SJCRH30 (cell line): ENCODE data around the gene TIRAP. TPM values are rescaled to one million over a fixed set of nuclear protein-coding genes. Genes with fewer than 3 reads are reported as not detected.
A peak's percentile ranks its signal among the peaks of the same experiment; 100 is the strongest.

Experiments used
- DNase-seq, 2 experiments: peaks; one replicate each; pipeline ENCODE4 v3.0.0-alpha.2; 2015 to 2020
- H3K27ac ChIP-seq: fragments of 250-450 bp; sonication (Bioruptor Pico); 2 replicates; pipeline ENCODE4 v1.5.1; 2020; ENCODE audit warnings: mild to moderate bottlenecking, moderate library complexity
- H3K27me3 ChIP-seq: fragments of 250-450 bp; sonication (Bioruptor Pico); 2 replicates; pipeline ENCODE4 v1.5.1; 2020; ENCODE audit warnings: mild to moderate bottlenecking, moderate library complexity
- H3K36me3 ChIP-seq: fragments of 250-450 bp; sonication (Bioruptor Pico); 2 replicates; pipeline ENCODE4 v1.5.1; 2020; ENCODE audit warnings: mild to moderate bottlenecking, moderate library complexity
- H3K4me1 ChIP-seq: fragments of 250-450 bp; sonication (Bioruptor Pico); 2 replicates; pipeline ENCODE4 v1.5.1; 2020; ENCODE audit warnings: mild to moderate bottlenecking, moderate library complexity
- H3K4me3 ChIP-seq: fragments of 250-450 bp; sonication (Bioruptor Pico); 2 replicates; pipeline ENCODE4 v1.5.1; 2020; ENCODE audit warnings: mild to moderate bottlenecking, moderate library complexity
- H3K9me3 ChIP-seq: fragments of 250-450 bp; sonication (Bioruptor Pico); replicated peaks from 2 replicates; pipeline ENCODE4 v1.5.1; 2020; ENCODE audit warnings: mild to moderate bottlenecking, moderate library complexity
- total RNA-seq: library from RNA; depleted of rRNA; stranded (reverse); fragments of >200 nt; shearing (Covaris generic); gene quantifications from 2 replicates; pipeline ENCODE4 v1.2.3, GENCODE V29; 2014; rRNA removed

Gene TIRAP
- total RNA-seq, 1 experiment from 2014 or later = 1.1 TPM

DNA sequence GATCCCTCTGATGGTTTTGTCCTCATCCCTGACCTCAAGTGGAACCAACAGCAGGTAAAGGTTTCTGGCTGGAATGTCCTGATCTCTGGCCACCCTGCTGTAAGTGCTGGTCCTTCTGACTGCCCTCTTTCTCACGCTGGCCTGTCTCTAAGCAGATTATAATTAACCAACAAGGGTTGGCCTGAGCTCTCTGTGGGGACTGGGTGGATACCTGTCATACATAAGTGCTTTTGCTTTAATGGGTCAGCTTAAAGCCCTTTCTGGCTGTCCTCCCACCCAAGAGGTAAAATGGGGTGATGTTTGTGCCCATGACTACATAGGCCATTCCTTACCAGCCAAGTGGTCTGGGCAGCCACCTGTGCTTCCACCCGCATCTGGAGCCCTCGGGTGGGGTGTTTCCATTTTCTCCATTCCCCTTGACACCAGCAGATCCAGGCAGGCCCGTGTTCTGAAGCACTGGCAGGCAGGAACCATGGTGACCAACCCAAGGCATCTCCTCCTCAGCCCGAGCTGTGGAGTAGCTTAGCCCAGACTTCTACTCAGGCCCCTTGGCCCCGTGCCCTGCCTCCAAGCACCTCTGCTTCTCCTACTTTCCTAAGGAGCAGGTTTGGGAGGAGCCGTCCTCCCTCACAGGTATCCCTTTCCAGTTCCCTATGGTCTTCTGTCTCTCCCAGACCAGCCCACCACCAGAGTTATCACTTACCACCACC is 55.6 kb downstream of the TIRAP start:
- Histone ChIP-seq H3K9me3 (no peaks in the 10 kb centered on the region), H3K27me3 (no peaks in the 10 kb centered on the region), H3K4me1 (peaks cover 67% of the 10 kb centered on the region), H3K27ac (no peak overlapping the region), H3K36me3 (no peaks in the 10 kb centered on the region; the same call in 1 of the 2 replicates), H3K4me3 (no peak overlapping the region)
- DNase-seq = no peak

DNA sequence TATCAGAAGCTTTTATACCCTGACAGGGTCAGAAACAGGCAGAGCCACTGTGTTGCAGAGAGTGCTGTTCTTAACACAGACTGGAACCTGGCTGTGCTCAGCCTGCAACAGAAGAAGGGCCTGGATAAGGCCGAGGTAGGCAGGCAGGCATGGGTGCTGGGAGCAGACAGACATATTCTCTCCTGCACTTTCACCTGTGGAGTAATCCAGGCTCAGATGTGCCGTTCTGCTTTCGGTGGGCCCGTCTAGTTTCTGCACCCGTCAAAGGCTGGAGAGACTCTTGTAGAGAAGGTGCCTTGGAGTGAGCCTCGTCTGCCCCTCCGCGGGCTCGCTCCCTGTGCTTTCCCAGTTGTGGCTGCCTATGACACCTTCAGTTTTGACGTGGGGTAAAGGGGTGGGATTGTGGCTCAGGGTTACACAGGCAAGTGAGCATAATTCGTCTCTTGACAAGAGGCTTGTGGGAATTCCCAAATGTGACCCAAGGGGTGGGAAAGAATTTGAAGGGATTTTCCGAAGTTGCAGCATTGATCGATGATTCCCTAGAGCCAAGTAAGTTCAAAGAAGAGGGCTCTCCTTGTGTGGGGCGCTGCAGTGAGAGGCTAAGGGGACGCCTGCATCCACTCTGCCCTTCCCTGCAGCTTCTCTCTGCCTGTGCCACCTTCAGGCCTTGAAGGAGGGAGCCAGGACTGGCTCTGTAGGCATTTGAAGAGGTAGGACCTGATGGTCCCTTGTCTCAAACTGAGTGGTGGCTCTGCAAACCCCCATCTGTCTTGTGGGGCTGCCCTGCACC is 56.4 kb downstream of the TIRAP start:
- Histone ChIP-seq H3K36me3 (no peaks in the 10 kb centered on the region; the same call in 1 of the 2 replicates), H3K27ac (no peak overlapping the region), H3K9me3 (no peaks in the 10 kb centered on the region), H3K4me3 (no peak overlapping the region), H3K4me1 (peaks cover 67% of the 10 kb centered on the region), H3K27me3 (no peaks in the 10 kb centered on the region)
- no peak for DNase-seq

DNA sequence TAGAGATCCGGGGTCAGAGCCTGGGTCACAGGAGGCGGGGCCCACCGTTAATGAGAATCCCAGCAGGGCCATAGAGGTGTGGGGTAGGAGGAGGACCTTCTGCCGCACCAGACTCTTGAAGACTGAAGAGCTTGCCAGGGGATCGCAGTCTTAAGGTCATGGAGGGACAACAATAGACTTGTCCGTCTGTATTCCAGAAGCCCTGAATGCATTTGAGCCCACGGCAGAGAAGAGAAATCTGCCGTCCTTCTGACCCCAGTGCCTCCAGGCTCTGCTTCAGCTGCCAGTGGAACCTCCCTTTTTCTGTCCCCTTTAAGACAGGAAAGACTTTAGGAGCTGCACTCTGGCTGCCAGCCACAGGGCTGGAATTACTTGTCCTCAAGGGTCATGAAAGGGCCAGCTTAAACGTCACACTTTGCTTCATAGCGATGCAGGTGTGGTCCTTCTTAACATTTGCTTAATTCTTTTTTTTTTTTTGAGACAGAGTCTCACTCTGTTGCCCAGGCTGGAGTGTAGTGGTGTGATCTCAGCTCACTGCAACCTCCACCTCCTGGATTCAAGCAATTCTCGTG is 57.1 kb downstream of the TIRAP start:
- Histone ChIP-seq H3K27ac (peak overlapping the region; percentile 22; the same call in 1 of the 2 replicates), H3K27me3 (no peaks in the 10 kb centered on the region), H3K9me3 (no peaks in the 10 kb centered on the region), H3K36me3 (no peaks in the 10 kb centered on the region; the same call in 1 of the 2 replicates), H3K4me3 (no peak overlapping the region), H3K4me1 (peaks cover 60% of the 10 kb centered on the region)
- peak in 1 of 2 experiments; percentile 43 for DNase-seq

DNA sequence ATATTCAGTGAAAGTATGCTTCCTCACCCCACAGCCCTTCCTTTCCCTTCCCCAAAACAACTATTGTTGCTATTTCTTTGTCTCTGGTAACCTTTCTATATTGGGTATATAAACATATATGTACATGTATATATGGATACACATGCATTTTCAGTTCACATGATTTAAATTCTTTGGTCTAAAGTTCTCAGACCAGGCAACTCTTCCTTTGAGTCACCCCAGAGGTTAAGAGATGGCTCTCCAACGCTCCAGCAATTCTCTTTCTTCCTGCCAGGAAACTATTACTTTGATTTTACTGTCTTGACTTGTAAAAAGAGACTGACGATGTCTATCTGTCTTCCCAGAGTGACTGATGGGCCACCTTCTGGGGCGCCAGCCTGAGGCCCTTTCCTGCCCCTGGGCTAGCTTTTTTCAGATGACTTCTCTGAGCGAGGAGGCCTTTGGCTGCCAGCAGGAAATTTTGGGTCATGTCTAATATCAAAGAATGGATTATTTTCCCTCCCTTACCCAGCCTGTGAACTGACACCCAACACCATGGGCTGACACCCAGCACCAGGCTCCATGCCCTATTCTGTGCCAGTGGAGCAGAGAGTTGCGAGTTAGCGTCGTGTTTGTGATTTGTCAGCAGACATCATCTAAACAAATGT is 58.2 kb downstream of the TIRAP start:
- no peak for DNase-seq
- Histone ChIP-seq H3K4me1 (peaks cover 50% of the 10 kb centered on the region), H3K27ac (peak overlapping the region; percentile 81), H3K27me3 (no peaks in the 10 kb centered on the region), H3K4me3 (no peak overlapping the region), H3K36me3 (no peaks in the 10 kb centered on the region; the same call in 1 of the 2 replicates), H3K9me3 (no peaks in the 10 kb centered on the region)

DNA sequence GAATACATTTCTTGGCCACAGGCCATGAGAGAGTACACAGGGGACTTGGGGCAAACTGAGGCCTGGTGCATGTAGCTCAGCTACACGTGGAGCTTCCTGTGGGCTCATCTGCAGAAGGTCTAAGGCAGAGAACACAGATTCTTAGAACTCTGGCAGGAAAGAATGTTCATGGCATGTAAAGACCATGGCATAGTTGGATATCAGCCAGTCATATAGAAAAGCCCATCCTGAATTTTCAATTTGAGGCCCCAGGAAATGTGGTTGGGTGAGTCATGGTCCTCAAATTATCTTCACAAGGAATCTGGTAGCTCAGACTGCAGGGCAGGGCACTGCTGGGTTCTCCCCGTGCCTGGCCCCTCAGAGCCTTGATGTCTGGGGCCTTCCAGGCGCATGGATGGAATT is 58.9 kb downstream of the TIRAP start:
- Histone ChIP-seq H3K27me3 (no peaks in the 10 kb centered on the region), H3K36me3 (no peaks in the 10 kb centered on the region; the same call in 1 of the 2 replicates), H3K4me3 (no peak overlapping the region), H3K9me3 (no peaks in the 10 kb centered on the region), H3K27ac (peak overlapping the region; percentile 81), H3K4me1 (peaks cover 44% of the 10 kb centered on the region)
- DNase-seq = peak; percentile 78 to 87

DNA sequence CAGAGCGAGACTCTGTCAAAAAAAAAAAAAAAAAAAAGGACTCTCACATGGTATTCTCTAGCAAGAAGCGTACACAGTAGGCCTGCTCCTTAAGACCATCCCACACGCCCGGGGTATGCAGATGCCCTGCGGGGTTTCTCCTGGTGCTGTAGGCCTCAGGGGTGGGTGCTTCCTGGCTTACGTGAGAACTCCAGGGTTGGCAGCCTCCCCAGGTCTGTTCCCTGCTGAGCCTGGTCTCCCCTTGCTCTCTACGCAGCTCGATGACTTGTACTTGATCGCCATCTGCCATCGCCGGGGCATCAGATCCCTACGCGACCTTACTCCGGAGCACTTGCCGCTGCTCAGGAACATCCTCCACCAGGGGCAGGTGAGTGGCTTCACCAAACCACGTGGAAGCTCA is 60.2 kb downstream of the TIRAP start:
- H3K27ac ChIP-seq = no peak overlapping the region
- no peak overlapping the region for H3K4me3 ChIP-seq
- DNase-seq = no peak

More for the DNA sequence above, 60.2 kb downstream of the TIRAP start:
- no peaks in the 10 kb centered on the region for H3K9me3 ChIP-seq
- H3K36me3 ChIP-seq = no peaks in the 10 kb centered on the region; the same call in 1 of the 2 replicates
- no peaks in the 10 kb centered on the region for H3K27me3 ChIP-seq
- H3K4me1 ChIP-seq = peaks cover 35% of the 10 kb centered on the region

Other genes starting within 250 kb of the TIRAP start
- gene CDON, start 220.2 kb upstream of the TIRAP start, total RNA-seq = 59.6 and 76.1 TPM in 2 replicates
- 23.5 and 26.6 TPM in 2 replicates for gene RPUSD4, start 71.4 kb upstream of the TIRAP start, total RNA-seq
- gene FAM118B, start 71.3 kb upstream of the TIRAP start, total RNA-seq = 19.6 and 24.5 TPM in 2 replicates
- 53.4 and 54.2 TPM in 2 replicates for gene SRPRA, start 14.2 kb upstream of the TIRAP start, total RNA-seq
- 21.9 and 23.8 TPM in 2 replicates for gene FOXRED1, start 13.9 kb upstream of the TIRAP start, total RNA-seq
- gene DCPS, start 21.0 kb downstream of the TIRAP start, total RNA-seq = 21.3 and 24.5 TPM in 2 replicates
- gene ST3GAL4, start 72.6 kb downstream of the TIRAP start, total RNA-seq = 37.3 and 39.6 TPM in 2 replicates